ENCODE measurements around the gene EGLN1.
A peak's percentile ranks its signal among the peaks of the same experiment; 100 is the strongest.

The EGLN1 gene

GRCh38 chr1:231387770-231388669 is 34.1 kb downstream of the EGLN1 start:
- H3K4me3 ChIP-seq (ENCODE audit: low read depth, low read length), result no peak overlapping the region
- DNase-seq (ENCODE audit: low read depth), result peak; percentile 82
- TF ChIP-seq, protein P1, sequence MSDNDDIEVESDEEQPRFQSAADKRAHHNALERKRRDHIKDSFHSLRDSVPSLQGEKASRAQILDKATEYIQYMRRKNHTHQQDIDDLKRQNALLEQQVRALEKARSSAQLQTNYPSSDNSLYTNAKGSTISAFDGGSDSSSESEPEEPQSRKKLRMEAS (IDR thresholded peaks at IDR 0.05; ENCODE audit: low read depth, low read length), result no peak
- TF ChIP-seq MYC (IDR thresholded peaks at IDR 0.05; ENCODE audit: low read depth, low read length), result no peak
- no peak for TF ChIP-seq POLR2A (IDR thresholded peaks at IDR 0.05; ENCODE audit: extremely low read depth, insufficient read length)
- TF ChIP-seq CTCF (IDR thresholded peaks at IDR 0.05; ENCODE audit: low read depth, low read length), result no peak

- no peak overlapping the region for H3K4me3 ChIP-seq (ENCODE audit: low read depth, low read length)
- DNase-seq (ENCODE audit: low read depth), result no peak
- no peak for TF ChIP-seq MYC (IDR thresholded peaks at IDR 0.05; ENCODE audit: low read depth, low read length)
- TF ChIP-seq POLR2A (IDR thresholded peaks at IDR 0.05; ENCODE audit: extremely low read depth, insufficient read length), result no peak
- TF ChIP-seq, protein P1 (IDR thresholded peaks at IDR 0.05; ENCODE audit: low read depth, low read length), result no peak
- TF ChIP-seq CTCF (IDR thresholded peaks at IDR 0.05; ENCODE audit: low read depth, low read length), result no peak
These were observed 35.6 kb downstream of the EGLN1 start for GRCh38 chr1:231386466-231386865.

GRCh38 chr1:231385416-231385748 is 36.7 kb downstream of the EGLN1 start:
- H3K4me3 ChIP-seq (ENCODE audit: low read depth, low read length), result no peak overlapping the region
- TF ChIP-seq, protein P1 (IDR thresholded peaks at IDR 0.05; ENCODE audit: low read depth, low read length), result no peak
- TF ChIP-seq CTCF (IDR thresholded peaks at IDR 0.05; ENCODE audit: low read depth, low read length), result no peak
- no peak for TF ChIP-seq MYC (IDR thresholded peaks at IDR 0.05; ENCODE audit: low read depth, low read length)
- TF ChIP-seq POLR2A (IDR thresholded peaks at IDR 0.05; ENCODE audit: extremely low read depth, insufficient read length), result no peak
- no peak for DNase-seq (ENCODE audit: low read depth)

- no peak for DNase-seq (ENCODE audit: low read depth)
- H3K4me3 ChIP-seq (ENCODE audit: low read depth, low read length), result no peak overlapping the region
- TF ChIP-seq MYC (IDR thresholded peaks at IDR 0.05; ENCODE audit: low read depth, low read length) (no peak), POLR2A (IDR thresholded peaks at IDR 0.05; ENCODE audit: extremely low read depth, insufficient read length) (no peak), CTCF (IDR thresholded peaks at IDR 0.05; ENCODE audit: low read depth, low read length) (no peak)
- TF ChIP-seq, protein P1 (IDR thresholded peaks at IDR 0.05; ENCODE audit: low read depth, low read length), result no peak
These were observed 37.2 kb downstream of the EGLN1 start for GRCh38 chr1:231384696-231385415.

GRCh38 chr1:231383159-231383860 is 38.8 kb downstream of the EGLN1 start:
- H3K4me3 ChIP-seq (ENCODE audit: low read depth, low read length), result no peak overlapping the region
- TF ChIP-seq, protein P1 (IDR thresholded peaks at IDR 0.05; ENCODE audit: low read depth, low read length), result no peak
- TF ChIP-seq CTCF (IDR thresholded peaks at IDR 0.05; ENCODE audit: low read depth, low read length), result no peak
- no peak for TF ChIP-seq MYC (IDR thresholded peaks at IDR 0.05; ENCODE audit: low read depth, low read length)
- no peak for TF ChIP-seq POLR2A (IDR thresholded peaks at IDR 0.05; ENCODE audit: extremely low read depth, insufficient read length)
- peak; percentile 30 for DNase-seq (ENCODE audit: low read depth)
